Lower lobe of right lung (tissue), 2 donors: ENCODE measurements around the gene ERCC2. TPM values are rescaled to one million over a fixed set of nuclear protein-coding genes. Genes with fewer than 3 reads are reported as not detected.

Experiments
- ATAC-seq, 2 donors: fragments of 200-7000 bp; cut with Tn5 transposase; one replicate each; pipeline ENCODE4 v1.9.1; 2020 to 2022; ENCODE audit warnings: mild to moderate bottlenecking in 2 of 2, moderate library complexity in 2 of 2
- DNase-seq: peaks from one replicate; pipeline ENCODE4 v3.0.0-alpha.2; 2020
- H3K27ac ChIP-seq: fragments of 200-600 bp; one replicate; pipeline ENCODE4 v1.8.0; 2022
- H3K27me3 ChIP-seq: fragments of 200-600 bp; one replicate; pipeline ENCODE4 v1.8.0; 2022; ENCODE audit warnings: low read depth
- H3K36me3 ChIP-seq: fragments of 200-600 bp; one replicate; pipeline ENCODE4 v1.8.0; 2022; ENCODE audit warnings: mild to moderate bottlenecking
- H3K4me1 ChIP-seq: fragments of 200-600 bp; one replicate; pipeline ENCODE4 v1.8.0; 2022
- H3K4me3 ChIP-seq: fragments of 200-600 bp; one replicate; pipeline ENCODE4 v1.8.0; 2022; ENCODE audit warnings: mild to moderate bottlenecking
- H3K9me3 ChIP-seq: fragments of 200-600 bp; one replicate; pipeline ENCODE4 v1.8.0; 2022
- CTCF ChIP-seq: fragments of 200-600 bp; IDR thresholded peaks from one replicate; pipeline ENCODE4 v1.8.0; 2022; ENCODE audit warnings: antibody characterized with exemption, mild to moderate bottlenecking
- intact Hi-C: fragments of 100-400 bp; cut with DNase I; formaldehyde crosslinking; loops from one replicate; pipeline ENCODE4 v1.11.0; 2022
- total RNA-seq: library from RNA; stranded (reverse); fragmentation: NEBNext Ultra II Directional; extraction: Animal tissue kit (Norgen Biotek cat#: 25700); gene quantifications from one replicate; pipeline ENCODE4 v1.2.1, GENCODE V29; 2021
- donor health status: DM: no; HTN: yes; CAD: no; lungs with severe emphysema.

The ERCC2 gene
- total RNA-seq, 1 donor from 2014 or later = 14.0 TPM

GRCh38 chr19:45395821-45396617 lies 25.6 kb upstream of the ERCC2 start:
- Histone ChIP-seq H3K36me3 (peaks cover 21% of the 10 kb centered on the region), H3K4me1 (peaks cover 13% of the 10 kb centered on the region), H3K27me3 (peaks cover 6% of the 10 kb centered on the region), H3K4me3 (no peak overlapping the region), H3K27ac (no peak overlapping the region), H3K9me3 (no peaks in the 10 kb centered on the region)
- ATAC-seq (no peak), DNase-seq (no peak)
- no peak for TF ChIP-seq CTCF
- intact Hi-C loops = no loop called here

- H3K27ac ChIP-seq = no peak overlapping the region
- no peaks in the 10 kb centered on the region for H3K9me3 ChIP-seq
- ATAC-seq (no peak), DNase-seq (no peak)
- H3K4me3 ChIP-seq = no peak overlapping the region
- H3K36me3 ChIP-seq = peaks cover 21% of the 10 kb centered on the region
- intact Hi-C loops = no loop called here
- H3K27me3 ChIP-seq = peaks cover 7% of the 10 kb centered on the region
- no peaks in the 10 kb centered on the region for H3K4me1 ChIP-seq
- TF ChIP-seq CTCF = no peak
These were observed 21.7 kb upstream of the ERCC2 start for GRCh38 chr19:45391871-45392665.

GRCh38 chr19:45391346-45391745 lies 21.0 kb upstream of the ERCC2 start:
- Histone ChIP-seq H3K4me3 (no peak overlapping the region), H3K36me3 (peaks cover 20% of the 10 kb centered on the region), H3K4me1 (no peaks in the 10 kb centered on the region), H3K27me3 (peaks cover 11% of the 10 kb centered on the region), H3K9me3 (no peaks in the 10 kb centered on the region), H3K27ac (no peak overlapping the region)
- ATAC-seq = no peak
- DNase-seq = no peak
- no peak for TF ChIP-seq CTCF
- intact Hi-C loops = no loop called here

GRCh38 chr19:45385392-45386221 lies 15.2 kb upstream of the ERCC2 start:
- peaks cover 38% of the 10 kb centered on the region for H3K27me3 ChIP-seq
- DNase-seq (no peak), ATAC-seq (peak; percentile 49 to 57)
- H3K36me3 ChIP-seq = no peaks in the 10 kb centered on the region
- TF ChIP-seq CTCF = no peak
- intact Hi-C loops = no loop called here
- no peaks in the 10 kb centered on the region for H3K9me3 ChIP-seq
- H3K27ac ChIP-seq = no peak overlapping the region
- H3K4me1 ChIP-seq = peaks cover 9% of the 10 kb centered on the region
- no peak overlapping the region for H3K4me3 ChIP-seq

GRCh38 chr19:45382426-45382825 lies 12.1 kb upstream of the ERCC2 start:
- H3K4me1 ChIP-seq = peaks cover 9% of the 10 kb centered on the region
- ATAC-seq (peak in 1 of 2 donors; percentile 28), DNase-seq (no peak)
- intact Hi-C loops = no loop called here
- no peak overlapping the region for H3K27ac ChIP-seq
- H3K9me3 ChIP-seq = no peaks in the 10 kb centered on the region
- TF ChIP-seq CTCF = no peak
- H3K4me3 ChIP-seq = no peak overlapping the region
- peaks cover 38% of the 10 kb centered on the region for H3K27me3 ChIP-seq
- H3K36me3 ChIP-seq = no peaks in the 10 kb centered on the region
